Measurements from ENCODE around the gene GMPR2. TPM values are rescaled to one million over a fixed set of nuclear protein-coding genes. Genes with fewer than 3 reads are reported as not detected.

GMPR2 gene
- 51.7 TPM for polyA plus RNA-seq (2013, experiment 1 of 2)
- polyA plus RNA-seq (2013, experiment 2 of 2), result 63.7 TPM

GRCh38 chr14:24232645-24233537 lies at the start of gene GMPR2:
Gene GMPR2 (plus strand): TSS chr14:24232929. CDS start chr14:24233254, 325 bp downstream.
- H3K36me3 ChIP-seq (ENCODE audit: control insufficient read depth, insufficient read depth, low read length), result peaks cover 52% of the 10 kb centered on the region
- H3K4me3 ChIP-seq (ENCODE audit: extremely low read depth, insufficient read depth, low read length, poor library complexity, severe bottlenecking), result peak within 1 kb of the TSS; percentile 86
- H3K9me3 ChIP-seq (ENCODE audit: control insufficient read depth, low read length), result no peaks in the 10 kb centered on the region
- 14 to 16% methylated on average over 25 to 28 of the region's 38 CpGs for WGBS, 2 experiments (ENCODE audit: insufficient coverage in 2 of 2)
- H3K27ac ChIP-seq (ENCODE audit: low read depth, low read length, severe bottlenecking), result peak within 1 kb of the TSS; percentile 87
- peaks cover 6% of the 10 kb centered on the region for H3K4me1 ChIP-seq (ENCODE audit: control insufficient read depth, insufficient read depth, low read length, poor library complexity, severe bottlenecking)

- Histone ChIP-seq H3K9me3 (ENCODE audit: control insufficient read depth, low read length) (no peaks in the 10 kb centered on the region), H3K27ac (ENCODE audit: low read depth, low read length, severe bottlenecking) (no peak overlapping the region), H3K36me3 (ENCODE audit: control insufficient read depth, insufficient read depth, low read length) (peaks cover 82% of the 10 kb centered on the region), H3K4me3 (ENCODE audit: extremely low read depth, insufficient read depth, low read length, poor library complexity, severe bottlenecking) (no peak overlapping the region), H3K4me1 (ENCODE audit: control insufficient read depth, insufficient read depth, low read length, poor library complexity, severe bottlenecking) (peaks cover 8% of the 10 kb centered on the region)
- WGBS, 2 experiments (ENCODE audit: insufficient coverage in 2 of 2), result 97 to 100% methylated on average over 8 to 12 of the region's 15 CpGs
Measured at GRCh38 chr14:24183014-24183481, 49.7 kb upstream of the GMPR2 start.

GRCh38 chr14:24184104-24184970 lies 48.4 kb upstream of the GMPR2 start:
- no peak overlapping the region for H3K4me3 ChIP-seq (ENCODE audit: extremely low read depth, insufficient read depth, low read length, poor library complexity, severe bottlenecking)
- WGBS, 2 experiments (ENCODE audit: insufficient coverage in 2 of 2), result 97 to 98% methylated on average over 11 to 19 of the region's 19 CpGs
- H3K36me3 ChIP-seq (ENCODE audit: control insufficient read depth, insufficient read depth, low read length), result peaks cover 73% of the 10 kb centered on the region

GRCh38 chr14:24185026-24185425 lies 47.7 kb upstream of the GMPR2 start:
- Histone ChIP-seq H3K4me3 (ENCODE audit: extremely low read depth, insufficient read depth, low read length, poor library complexity, severe bottlenecking) (no peak overlapping the region), H3K27ac (ENCODE audit: low read depth, low read length, severe bottlenecking) (no peak overlapping the region), H3K4me1 (ENCODE audit: control insufficient read depth, insufficient read depth, low read length, poor library complexity, severe bottlenecking) (peaks cover 8% of the 10 kb centered on the region), H3K9me3 (ENCODE audit: control insufficient read depth, low read length) (no peaks in the 10 kb centered on the region), H3K36me3 (ENCODE audit: control insufficient read depth, insufficient read depth, low read length) (peaks cover 66% of the 10 kb centered on the region)
- WGBS, 2 experiments (ENCODE audit: insufficient coverage in 2 of 2), result 96% methylated on average over 5 of the region's 7 CpGs

More at GRCh38 chr14:24184104-24184970, 48.4 kb upstream of the GMPR2 start:
- Histone ChIP-seq H3K27ac (ENCODE audit: low read depth, low read length, severe bottlenecking) (no peak overlapping the region), H3K9me3 (ENCODE audit: control insufficient read depth, low read length) (no peaks in the 10 kb centered on the region), H3K4me1 (ENCODE audit: control insufficient read depth, insufficient read depth, low read length, poor library complexity, severe bottlenecking) (peaks cover 8% of the 10 kb centered on the region)

GRCh38 chr14:24185741-24186140 lies 47.0 kb upstream of the GMPR2 start:
- no peaks in the 10 kb centered on the region for H3K9me3 ChIP-seq (ENCODE audit: control insufficient read depth, low read length)
- peaks cover 8% of the 10 kb centered on the region for H3K4me1 ChIP-seq (ENCODE audit: control insufficient read depth, insufficient read depth, low read length, poor library complexity, severe bottlenecking)
- H3K27ac ChIP-seq (ENCODE audit: low read depth, low read length, severe bottlenecking), result no peak overlapping the region
- WGBS, 2 experiments (ENCODE audit: insufficient coverage in 2 of 2), result 95 to 96% methylated on average over 10 to 11 of the region's 11 CpGs
- peaks cover 65% of the 10 kb centered on the region for H3K36me3 ChIP-seq (ENCODE audit: control insufficient read depth, insufficient read depth, low read length)
- H3K4me3 ChIP-seq (ENCODE audit: extremely low read depth, insufficient read depth, low read length, poor library complexity, severe bottlenecking), result no peak overlapping the region

GRCh38 chr14:24186831-24187538 lies 45.7 kb upstream of the GMPR2 start:
- Histone ChIP-seq H3K9me3 (ENCODE audit: control insufficient read depth, low read length) (no peaks in the 10 kb centered on the region), H3K36me3 (ENCODE audit: control insufficient read depth, insufficient read depth, low read length) (peaks cover 68% of the 10 kb centered on the region)

GRCh38 chr14:24187539-24187915 lies 45.2 kb upstream of the GMPR2 start:
- peaks cover 8% of the 10 kb centered on the region for H3K4me1 ChIP-seq (ENCODE audit: control insufficient read depth, insufficient read depth, low read length, poor library complexity, severe bottlenecking)
- H3K27ac ChIP-seq (ENCODE audit: low read depth, low read length, severe bottlenecking), result no peak overlapping the region
- peaks cover 69% of the 10 kb centered on the region for H3K36me3 ChIP-seq (ENCODE audit: control insufficient read depth, insufficient read depth, low read length)
- 83% methylated on average over 1 of the region's 2 CpGs; no CpG with 5 or more reads in 1 of the 2 experiments for WGBS, 2 experiments (ENCODE audit: insufficient coverage in 2 of 2)
- H3K4me3 ChIP-seq (ENCODE audit: extremely low read depth, insufficient read depth, low read length, poor library complexity, severe bottlenecking), result peak overlapping the region; percentile 67
- H3K9me3 ChIP-seq (ENCODE audit: control insufficient read depth, low read length), result no peaks in the 10 kb centered on the region

More at GRCh38 chr14:24186831-24187538, 45.7 kb upstream of the GMPR2 start:
- Histone ChIP-seq H3K4me1 (ENCODE audit: control insufficient read depth, insufficient read depth, low read length, poor library complexity, severe bottlenecking) (peaks cover 8% of the 10 kb centered on the region), H3K27ac (ENCODE audit: low read depth, low read length, severe bottlenecking) (no peak overlapping the region), H3K4me3 (ENCODE audit: extremely low read depth, insufficient read depth, low read length, poor library complexity, severe bottlenecking) (peak overlapping the region; percentile 67)
- 100% methylated on average over 4 to 7 of the region's 10 CpGs for WGBS, 2 experiments (ENCODE audit: insufficient coverage in 2 of 2)

- Histone ChIP-seq H3K9me3 (ENCODE audit: control insufficient read depth, low read length) (no peaks in the 10 kb centered on the region), H3K4me1 (ENCODE audit: control insufficient read depth, insufficient read depth, low read length, poor library complexity, severe bottlenecking) (peaks cover 8% of the 10 kb centered on the region), H3K4me3 (ENCODE audit: extremely low read depth, insufficient read depth, low read length, poor library complexity, severe bottlenecking) (peak within 1 kb of the TSS; percentile 67), H3K27ac (ENCODE audit: low read depth, low read length, severe bottlenecking) (peak within 1 kb of the TSS; percentile 72), H3K36me3 (ENCODE audit: control insufficient read depth, insufficient read depth, low read length) (peaks cover 69% of the 10 kb centered on the region)
- 1% methylated on average over 38 to 59 of the region's 65 CpGs for WGBS, 2 experiments (ENCODE audit: insufficient coverage in 2 of 2)
Measured at GRCh38 chr14:24188251-24189058, 44.3 kb upstream of the GMPR2 start, which contains the start of gene IPO4. Gene IPO4 (minus strand): TSS chr14:24188816. CDS start chr14:24188787, 29 bp downstream.

GRCh38 chr14:24189059-24189375 lies 43.7 kb upstream of the GMPR2 start:
- 0% methylated on average over 2 of the region's 3 CpGs; no CpG with 5 or more reads in 1 of the 2 experiments for WGBS, 2 experiments (ENCODE audit: insufficient coverage in 2 of 2)
- no peak overlapping the region for H3K27ac ChIP-seq (ENCODE audit: low read depth, low read length, severe bottlenecking)
- peaks cover 9% of the 10 kb centered on the region for H3K4me1 ChIP-seq (ENCODE audit: control insufficient read depth, insufficient read depth, low read length, poor library complexity, severe bottlenecking)
- H3K4me3 ChIP-seq (ENCODE audit: extremely low read depth, insufficient read depth, low read length, poor library complexity, severe bottlenecking), result peak overlapping the region; percentile 67
- no peaks in the 10 kb centered on the region for H3K9me3 ChIP-seq (ENCODE audit: control insufficient read depth, low read length)
- peaks cover 68% of the 10 kb centered on the region for H3K36me3 ChIP-seq (ENCODE audit: control insufficient read depth, insufficient read depth, low read length)

Measured in mesodermal cell (in vitro differentiated cells).